ENCODE results near the gene TMEM205. TPM values are rescaled to one million over a fixed set of nuclear protein-coding genes. Genes with fewer than 3 reads are reported as not detected.

TMEM205 gene
- total RNA-seq, 1 donor from 2014 or later = 74.6 TPM

GRCh38 chr19:11364935-11365334, 18.9 kb upstream of the TMEM205 start:
- no peak for TF ChIP-seq CTCF (IDR thresholded peaks at IDR 0.05)
- Histone ChIP-seq H3K4me1 (no peaks in the 10 kb centered on the region), H3K9me3 (no peaks in the 10 kb centered on the region), H3K27ac (no peak overlapping the region), H3K4me3 (no peak overlapping the region), H3K36me3 (peaks cover 20% of the 10 kb centered on the region), H3K27me3 (no peaks in the 10 kb centered on the region)
- intact Hi-C loops (cut with DNase I) = no loop called here
- no peak for DNase-seq
- no peak for ATAC-seq

- intact Hi-C loops (cut with DNase I) = no loop called here
- Histone ChIP-seq H3K4me1 (no peaks in the 10 kb centered on the region), H3K27ac (no peak overlapping the region), H3K36me3 (peaks cover 20% of the 10 kb centered on the region), H3K27me3 (no peaks in the 10 kb centered on the region), H3K4me3 (no peak overlapping the region), H3K9me3 (no peaks in the 10 kb centered on the region)
- ATAC-seq = no peak
- no peak for TF ChIP-seq CTCF (IDR thresholded peaks at IDR 0.05)
- no peak for DNase-seq
These were observed 18.3 kb upstream of the TMEM205 start for GRCh38 chr19:11364296-11364904.

- ATAC-seq = no peak
These were observed 17.8 kb upstream of the TMEM205 start for GRCh38 chr19:11363881-11364280.

GRCh38 chr19:11361771-11362731, 16.0 kb upstream of the TMEM205 start:
- DNase-seq (no peak), ATAC-seq (no peak)
- Histone ChIP-seq H3K27ac (no peak overlapping the region), H3K4me1 (no peaks in the 10 kb centered on the region), H3K4me3 (no peak overlapping the region), H3K27me3 (no peaks in the 10 kb centered on the region), H3K36me3 (peaks cover 16% of the 10 kb centered on the region), H3K9me3 (no peaks in the 10 kb centered on the region)
- TF ChIP-seq CTCF (IDR thresholded peaks at IDR 0.05) = no peak
- intact Hi-C loops (cut with DNase I) = no loop called here

More at GRCh38 chr19:11363881-11364280, 17.8 kb upstream of the TMEM205 start:
- Histone ChIP-seq H3K27me3 (no peaks in the 10 kb centered on the region), H3K4me1 (no peaks in the 10 kb centered on the region), H3K9me3 (no peaks in the 10 kb centered on the region), H3K4me3 (no peak overlapping the region), H3K36me3 (peaks cover 20% of the 10 kb centered on the region), H3K27ac (no peak overlapping the region)
- intact Hi-C loops (cut with DNase I) = no loop called here
- no peak for DNase-seq
- TF ChIP-seq CTCF (IDR thresholded peaks at IDR 0.05) = no peak

- intact Hi-C loops (cut with DNase I) = no loop called here
- no peak overlapping the region for H3K4me3 ChIP-seq
- H3K36me3 ChIP-seq = peaks cover 16% of the 10 kb centered on the region
- no peaks in the 10 kb centered on the region for H3K4me1 ChIP-seq
- no peak for TF ChIP-seq CTCF (IDR thresholded peaks at IDR 0.05)
- H3K27ac ChIP-seq = no peak overlapping the region
- H3K27me3 ChIP-seq = no peaks in the 10 kb centered on the region
- no peaks in the 10 kb centered on the region for H3K9me3 ChIP-seq
- peak; percentile 81 for ATAC-seq
- peak; percentile 88 for DNase-seq
These were observed 15.1 kb upstream of the TMEM205 start for GRCh38 chr19:11361037-11361770.

Data from upper lobe of right lung (tissue), 1 donor.